HFF-Myc (cell line): ENCODE measurements around the gene CIBAR2.

Experiments
- DNase-seq: peaks from one replicate; pipeline ENCODE4 v3.0.0-alpha.2; 2011; ENCODE audit warnings: low read depth; ENCODE audit errors: extremely low read depth
- H3K4me3 ChIP-seq: replicated peaks from 2 replicates; pipeline ENCODE4 v1.5.1; 2011; ENCODE audit warnings: low read depth, mild to moderate bottlenecking, control low read depth, low read length
- CTCF ChIP-seq: IDR thresholded peaks from 2 replicates; pipeline ENCODE4 v1.5.1; 2012; ENCODE audit warnings: mild to moderate bottlenecking, low read depth, low read length, control low read depth; ENCODE audit errors: missing control alignments

Gene CIBAR2

GRCh38 chr16:85094176-85094805, 18.0 kb downstream of the CIBAR2 start:
- DNase-seq, result no peak
- no peak overlapping the region for H3K4me3 ChIP-seq
- no peak for TF ChIP-seq CTCF

GRCh38 chr16:85093705-85094104, 18.6 kb downstream of the CIBAR2 start:
- H3K4me3 ChIP-seq, result no peak overlapping the region
- DNase-seq, result no peak

GRCh38 chr16:85092851-85093250, 19.4 kb downstream of the CIBAR2 start:
- no peak for TF ChIP-seq CTCF
- H3K4me3 ChIP-seq, result no peak overlapping the region
- no peak for DNase-seq

More at GRCh38 chr16:85093705-85094104, 18.6 kb downstream of the CIBAR2 start:
- TF ChIP-seq CTCF, result no peak

GRCh38 chr16:85092309-85092708, 20.0 kb downstream of the CIBAR2 start:
- no peak for TF ChIP-seq CTCF
- DNase-seq, result no peak
- no peak overlapping the region for H3K4me3 ChIP-seq

GRCh38 chr16:85091522-85091910, 20.8 kb downstream of the CIBAR2 start:
- H3K4me3 ChIP-seq, result no peak overlapping the region
- no peak for TF ChIP-seq CTCF
- DNase-seq, result no peak

- H3K4me3 ChIP-seq, result no peak overlapping the region
- no peak for DNase-seq
- TF ChIP-seq CTCF, result no peak
Measured at GRCh38 chr16:85090873-85091521, 21.3 kb downstream of the CIBAR2 start.
